H1 (cell line): ENCODE measurements around the gene ZAR1L. TPM values are rescaled to one million over a fixed set of nuclear protein-coding genes. Genes with fewer than 3 reads are reported as not detected.

Experiments
- CTCF ChIA-PET: fragments of 300-600 bp; sonication (Branson Sonifier 250); formaldehyde crosslinking; loops from one replicate; lab custom pipeline; 2021; ENCODE audit not compliant: partially characterized antibody; lab: Charles Lee
- POLR2A ChIA-PET: fragments of 300-600 bp; sonication (Branson Sonifier 250); formaldehyde crosslinking; loops from one replicate; lab custom pipeline; 2021; ENCODE audit warnings: inconsistent platforms; ENCODE audit not compliant: partially characterized antibody; lab: Charles Lee
- DNase-seq, 2 experiments: peaks; one replicate each; pipeline versions ENCODE4 v3.0.0 to v3.0.0-alpha.2; 2010 to 2022; ENCODE audit warnings: low spot score in 2 of 2, low read depth in 1 of 2, mixed read lengths in 1 of 2
- FAIRE-seq: peaks from 2 replicates; lab custom pipeline; 2011; peaks lifted over from hg19 to GRCh38; lab: Jason Lieb, UNC
- H2AFZ ChIP-seq: 2 replicates; pipeline ENCODE4 v1.8.1; 2012; ENCODE audit warnings: low read length, inconsistent platforms
- H2AK5ac ChIP-seq: 2 replicates; pipeline ENCODE4 v1.6.1; 2013; ENCODE audit warnings: low read depth, low read length
- H2BK120ac ChIP-seq: replicated peaks from 2 replicates; pipeline ENCODE3; 2013; ENCODE audit warnings: low read depth, low read length, inconsistent platforms
- H2BK12ac ChIP-seq: 2 replicates; pipeline ENCODE4 v1.6.1; 2013; ENCODE audit warnings: low read depth, low read length
- H2BK15ac ChIP-seq: 2 replicates; pipeline ENCODE4 v1.6.1; 2013; ENCODE audit warnings: low read length
- H2BK20ac ChIP-seq: 2 replicates; pipeline ENCODE4 v1.6.1; 2013; ENCODE audit warnings: low read length
- H2BK5ac ChIP-seq: 2 replicates; pipeline ENCODE4 v1.6.1; 2013; ENCODE audit warnings: low read depth, low read length
- H3K14ac ChIP-seq: 2 replicates; pipeline ENCODE4 v1.6.1; 2013; ENCODE audit warnings: inconsistent platforms; ENCODE audit not compliant: insufficient read length
- H3K18ac ChIP-seq: 2 replicates; pipeline ENCODE4 v1.6.1; 2013; ENCODE audit warnings: low read length; ENCODE audit errors: extremely low read depth
- H3K23ac ChIP-seq: 2 replicates; pipeline ENCODE4 v1.6.1; 2013; ENCODE audit warnings: inconsistent platforms; ENCODE audit not compliant: insufficient read length
- H3K23me2 ChIP-seq: 2 replicates; pipeline ENCODE4 v1.6.1; 2013; ENCODE audit warnings: low read depth, low read length
- H3K27ac ChIP-seq: 2 replicates; pipeline ENCODE4 v1.6.1; 2011; ENCODE audit warnings: low read depth, low read length, inconsistent platforms
- H3K27me3 ChIP-seq, 4 experiments: replicated peaks in 1 of 4; 1 replicate in 1 of 4; 2 replicates in 3 of 4; pipeline versions ENCODE4 v1.6.1 to v1.8.1; 2011 to 2013; ENCODE audit warnings: low read length in 3 of 4, mild to moderate bottlenecking in 3 of 4, inconsistent platforms in 2 of 4, mixed read lengths in 2 of 4, moderate library complexity in 1 of 4; ENCODE audit not compliant: control insufficient read depth in 3 of 4, insufficient read depth in 3 of 4; ENCODE audit errors: extremely low read depth in 1 of 4
- H3K36me3 ChIP-seq, 4 experiments: 2 replicates each; pipeline versions ENCODE4 v1.6.1 to v1.8.1; 2011 to 2013; ENCODE audit warnings: mild to moderate bottlenecking in 4 of 4, low read length in 3 of 4, moderate library complexity in 2 of 4, control low read depth in 1 of 4, inconsistent platforms in 1 of 4; ENCODE audit not compliant: insufficient read depth in 4 of 4, control insufficient read depth in 2 of 4
- H3K4ac ChIP-seq: replicated peaks from 2 replicates; pipeline ENCODE3; 2013; ENCODE audit warnings: low read length, low read depth, mixed read lengths, inconsistent platforms; ENCODE audit not compliant: insufficient read length
- H3K4me1 ChIP-seq, 4 experiments: replicated peaks in 1 of 4; 1 replicate in 1 of 4; 2 replicates in 3 of 4; pipeline versions ENCODE4 v1.6.1 to v1.8.1; 2011 to 2013; ENCODE audit warnings: low read length in 3 of 4, inconsistent platforms in 2 of 4, mixed read lengths in 1 of 4; ENCODE audit not compliant: insufficient read depth in 4 of 4, control insufficient read depth in 3 of 4
- H3K4me2 ChIP-seq, 2 experiments: 2 replicates each; pipeline versions ENCODE4 v1.6.1 to v1.8.1; 2011 to 2013; ENCODE audit warnings: low read depth in 2 of 2, low read length in 2 of 2, control low read depth in 1 of 2, inconsistent platforms in 1 of 2, mild to moderate bottlenecking in 1 of 2; ENCODE audit not compliant: insufficient read depth in 1 of 2
- H3K4me3 ChIP-seq, 4 experiments: fragments of 200-600, 300-600 bp in 1 of 4; sonication (generic), shearing (Covaris generic), sonication (Bioruptor Twin) in 1 of 4; 2 replicates each; pipeline versions ENCODE4 v1.5.1 to v1.8.1; 2011 to 2016; ENCODE audit warnings: low read length in 4 of 4, low read depth in 3 of 4, control low read depth in 2 of 4, inconsistent platforms in 2 of 4, mild to moderate bottlenecking in 2 of 4, mixed read lengths in 1 of 4, moderate library complexity in 1 of 4; ENCODE audit not compliant: insufficient read depth in 2 of 4; ENCODE audit errors: extremely low read depth in 1 of 4
- H3K56ac ChIP-seq: replicated peaks from 2 replicates; pipeline ENCODE3; 2013; ENCODE audit warnings: low read depth, mild to moderate bottlenecking, mixed read lengths, low read length, inconsistent platforms; ENCODE audit not compliant: insufficient read length
- H3K79me1 ChIP-seq: 2 replicates; pipeline ENCODE4 v1.6.1; 2013; ENCODE audit warnings: low read depth, low read length, control low read depth
- H3K79me2 ChIP-seq, 2 experiments: 2 replicates each; pipeline versions ENCODE4 v1.6.1 to v1.8.1; 2012 to 2013; ENCODE audit warnings: low read length in 2 of 2, mild to moderate bottlenecking in 2 of 2, inconsistent platforms in 1 of 2; ENCODE audit not compliant: insufficient read depth in 2 of 2, control insufficient read depth in 1 of 2
- H3K9ac ChIP-seq, 4 experiments: replicated peaks in 1 of 4; 1 replicate in 1 of 4; 2 replicates in 3 of 4; pipeline versions ENCODE4 v1.6.1 to v1.8.1; 2011 to 2013; ENCODE audit warnings: low read depth in 3 of 4, low read length in 3 of 4, control low read depth in 2 of 4, mild to moderate bottlenecking in 2 of 4, moderate library complexity in 2 of 4, inconsistent platforms in 1 of 4; ENCODE audit errors: extremely low read depth in 1 of 4
- H3K9me3 ChIP-seq, 2 experiments: 2 replicates each; pipeline versions ENCODE4 v1.6.1 to v1.8.1; 2012 to 2013; ENCODE audit warnings: mild to moderate bottlenecking in 2 of 2, moderate library complexity in 2 of 2, control low read depth in 1 of 2, inconsistent platforms in 1 of 2, low read depth in 1 of 2, low read length in 1 of 2, mixed read lengths in 1 of 2; ENCODE audit not compliant: insufficient read depth in 2 of 2
- H4K20me1 ChIP-seq, 2 experiments: replicated peaks in 1 of 2; 2 replicates each; pipeline versions ENCODE3 to v1.8.1; 2011 to 2013; ENCODE audit warnings: inconsistent platforms in 2 of 2, low read length in 2 of 2, mild to moderate bottlenecking in 1 of 2; ENCODE audit not compliant: insufficient read depth in 2 of 2, control insufficient read depth in 1 of 2
- H4K5ac ChIP-seq: 2 replicates; pipeline ENCODE4 v1.6.1; 2013; ENCODE audit warnings: low read length, low read depth, mixed read lengths, inconsistent platforms; ENCODE audit not compliant: insufficient read length
- H4K8ac ChIP-seq: 2 replicates; pipeline ENCODE4 v1.8.0; 2013; ENCODE audit warnings: mild to moderate bottlenecking, moderate library complexity, low read length, inconsistent platforms; ENCODE audit not compliant: insufficient read depth; ENCODE audit errors: extremely low read depth
- H4K91ac ChIP-seq: replicated peaks from 2 replicates; pipeline ENCODE3; 2013; ENCODE audit warnings: low read length, mixed read lengths, inconsistent platforms; ENCODE audit not compliant: insufficient read length
- CBX5 ChIP-seq: fragments of 300-800, 300-1000 bp; sonication (generic); IDR thresholded peaks from 2 replicates; pipeline ENCODE4 v1.7.1; 2016; ENCODE audit warnings: antibody characterized with exemption, low read length, low read depth
- JUN ChIP-seq: IDR thresholded peaks from 2 replicates; pipeline ENCODE4 v1.6.1; 2011; ENCODE audit warnings: low read depth, mild to moderate bottlenecking, improper control_type of control experiment, low read length
- RBBP5 ChIP-seq: IDR thresholded peaks from 2 replicates; pipeline ENCODE4 v1.7.1; 2012; ENCODE audit warnings: low read depth, mild to moderate bottlenecking, inconsistent platforms, low read length, moderate library complexity, borderline replicate concordance
- RFX5 ChIP-seq: IDR thresholded peaks from 2 replicates; pipeline ENCODE4 v1.6.1; 2011; ENCODE audit warnings: low read depth, low read length, improper control_type of control experiment, borderline replicate concordance
- SIN3A ChIP-seq, 2 experiments: IDR thresholded peaks in 1 of 2; conservative IDR thresholded peaks in 1 of 2; 2 replicates each; pipeline ENCODE4 v1.6.1; 2011 to 2012; ENCODE audit warnings: low read length in 2 of 2, improper control_type of control experiment in 1 of 2, low read depth in 1 of 2, mild to moderate bottlenecking in 1 of 2
- polyA plus RNA-seq, 7 experiments: library from polyadenylated mRNA; depleted of rRNA in 3 of 7; stranded (reverse) in 5 of 7; unstranded in 2 of 7; fragments of >200 nt in 5 of 7; fragments of 200-250 nt in 2 of 7; gene quantifications; 1 replicate in 5 of 7; 2 replicates in 1 of 7; 4 replicates in 1 of 7; pipeline versions ENCODE4 v1.2.1 to v1.2.3, GENCODE V29; 2011 to 2013; ENCODE audit warnings: missing spikeins in 2 of 7, mixed read lengths in 2 of 7
- total RNA-seq: library from RNA; stranded (reverse); fragmentation: NEBNext Ultra II Directional; extraction: Animal tissue kit (Norgen Biotek cat#: 25700); gene quantifications from 2 replicates; pipeline ENCODE4 v1.2.1, GENCODE V29; 2021

Gene ZAR1L
- total and polyA plus RNA-seq, 2 of the 8 experiments (the other 6 are each of a cell fraction or from before 2014, with no cell fraction given) = 0.19 to 0.30 TPM

- Histone ChIP-seq H3K79me1 (no peaks in the 10 kb centered on the region), H3K23ac (no peak overlapping the region), H3K18ac (no peak overlapping the region), H3K14ac (no peak overlapping the region), H3K23me2 (no peaks in the 10 kb centered on the region), H3K4me3 (no peak overlapping the region), H3K4me1 (no peaks in the 10 kb centered on the region), H2BK5ac (no peak overlapping the region), H2BK12ac (no peak overlapping the region), H4K8ac (no peak overlapping the region), H4K20me1 (no peaks in the 10 kb centered on the region), H3K4me2 (no peak overlapping the region), H3K9ac (no peak overlapping the region), H3K27ac (no peak overlapping the region), H3K9me3 (no peaks in the 10 kb centered on the region), H3K56ac (no peak overlapping the region), H2BK120ac (no peak overlapping the region), H2BK20ac (no peak overlapping the region), H4K5ac (no peak overlapping the region), H2AFZ (no peak overlapping the region), H2AK5ac (no peak overlapping the region), H3K4ac (no peak overlapping the region), H4K91ac (no peak overlapping the region), H2BK15ac (no peak overlapping the region), H3K36me3 (no peaks in the 10 kb centered on the region), H3K27me3 (no peaks in the 10 kb centered on the region), H3K79me2 (no peaks in the 10 kb centered on the region)
- no peak for FAIRE-seq
- no peak for TF ChIP-seq RBBP5
- TF ChIP-seq CBX5 = no peak
- TF ChIP-seq JUN = no peak
- no peak for TF ChIP-seq RFX5
- TF ChIP-seq SIN3A (conservative IDR thresholded peaks at IDR 0.05 in 1 of 2, IDR thresholded peaks at IDR 0.05 in 1 of 2; ENCODE audit: low read depth in 1 of 2, low read length in 2 of 2) = no peak
- ChIA-PET POLR2A (no interaction called here), CTCF (interaction anchor here (0.6 to 3.9 kb wide), 3 partner anchors 11 to 135 kb away, joined by 3 to 26 read pairs (median 3); no protein-coding TSS in a partner anchor)
- no peak for DNase-seq
Measured at GRCh38 chr13:32257649-32258048, 57.5 kb downstream of the ZAR1L start.
